MM.1S (cell line): ENCODE results near the gene DIP2C.

Source experiments
- CTCF ChIP-seq: fragments of 300-600 bp; sonication (generic); IDR thresholded peaks from 2 replicates; pipeline ENCODE4 v1.5.1; 2016; ENCODE audit warnings: antibody characterized with exemption, low read length, mixed read lengths
- EZH2 ChIP-seq: fragments of 300-600 bp; sonication (generic); optimal IDR thresholded peaks from 2 replicates; pipeline ENCODE3; 2017; ENCODE audit warnings: low read depth, mild to moderate bottlenecking, antibody characterized with exemption, low read length, mixed read lengths
- EZH2phosphoT487 ChIP-seq: fragments of 300-600 bp; sonication (generic); IDR thresholded peaks from 2 replicates; pipeline ENCODE4 v1.6.1; 2018; ENCODE audit warnings: antibody characterized with exemption, low read length

- TF ChIP-seq CTCF, result no peak
- TF ChIP-seq EZH2, result no peak
- TF ChIP-seq EZH2phosphoT487, result no peak
Observed at GRCh38 chr10:348456-348855, 341.0 kb downstream of the DIP2C start.
